ENCODE measurements around the gene FGFR4.

FGFR4 gene

DNA sequence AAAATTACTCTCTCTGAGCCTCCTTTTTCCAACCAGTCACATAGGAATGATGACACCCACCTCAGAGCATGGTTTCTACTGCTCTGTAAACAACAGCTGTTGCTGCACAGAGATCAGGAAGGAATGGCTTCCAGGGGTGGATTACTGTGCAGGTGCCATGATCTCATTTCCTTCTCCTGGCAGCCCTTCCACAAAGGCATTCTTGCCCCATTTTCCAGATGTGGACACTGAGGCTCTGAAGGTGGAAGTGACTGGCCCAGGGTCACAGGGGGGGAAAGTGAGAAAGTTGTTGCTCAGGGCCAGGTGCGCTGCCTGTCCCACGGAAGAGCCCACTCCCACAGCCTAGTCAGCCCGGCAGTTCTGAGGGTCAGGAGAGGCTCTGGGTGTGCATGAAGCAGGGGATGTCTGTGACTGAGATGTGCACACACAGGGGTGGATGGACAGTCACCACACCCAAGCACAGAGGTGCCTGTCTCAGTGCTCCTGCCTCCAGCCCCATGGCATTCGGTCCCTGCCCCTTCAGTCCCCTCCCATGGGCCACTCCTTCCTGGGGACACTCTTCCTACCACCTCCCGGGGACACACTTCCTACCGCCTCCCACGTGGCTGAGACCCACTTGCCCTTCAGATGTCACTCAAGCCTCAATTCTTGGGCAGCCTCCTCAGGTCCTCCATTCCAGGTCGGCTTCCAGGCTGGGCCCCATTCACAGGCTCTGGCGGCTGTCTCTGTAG, 17.0 kb downstream of the FGFR4 start:
- no peak for DNase-seq (ENCODE audit: low read depth)

DNA sequence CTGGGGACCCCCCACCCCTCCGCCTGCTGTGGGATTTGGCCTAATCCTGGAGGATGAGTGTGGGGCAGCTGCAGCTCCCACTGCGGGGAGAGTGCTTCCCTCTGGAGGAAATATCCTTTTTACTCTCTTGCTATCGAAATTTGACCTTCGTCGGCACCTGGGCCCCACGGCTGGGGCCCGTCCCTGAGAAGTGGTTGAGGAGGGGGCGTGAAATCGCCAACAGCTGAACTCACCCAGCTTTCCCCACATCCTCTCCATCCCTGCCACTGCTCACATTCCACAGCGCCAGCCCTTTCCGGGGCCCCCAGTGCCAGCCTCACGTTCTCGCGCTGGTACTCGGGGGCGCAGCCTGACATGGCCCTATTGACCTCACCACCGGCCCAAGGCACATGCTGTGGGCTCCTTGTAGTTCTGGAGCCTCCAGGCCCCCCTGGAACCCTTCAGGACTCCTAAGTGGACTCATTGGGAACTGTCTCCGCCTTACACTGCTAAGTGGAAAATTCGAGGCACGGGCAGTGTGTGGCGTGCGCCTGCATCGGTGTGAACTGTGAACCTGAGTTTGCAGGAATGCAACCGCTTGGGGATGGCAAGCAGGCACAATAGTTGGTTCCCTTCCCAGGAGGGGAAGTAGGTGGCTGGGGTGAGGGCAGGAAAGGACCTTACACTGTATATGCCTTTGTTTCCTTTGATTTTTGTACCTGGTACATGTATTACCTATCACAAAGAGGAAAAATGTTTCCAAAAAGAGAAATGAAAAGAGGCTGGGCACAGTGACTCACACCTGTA, 19.2 kb downstream of the FGFR4 start:
- DNase-seq (ENCODE audit: low read depth) = no peak

DNA sequence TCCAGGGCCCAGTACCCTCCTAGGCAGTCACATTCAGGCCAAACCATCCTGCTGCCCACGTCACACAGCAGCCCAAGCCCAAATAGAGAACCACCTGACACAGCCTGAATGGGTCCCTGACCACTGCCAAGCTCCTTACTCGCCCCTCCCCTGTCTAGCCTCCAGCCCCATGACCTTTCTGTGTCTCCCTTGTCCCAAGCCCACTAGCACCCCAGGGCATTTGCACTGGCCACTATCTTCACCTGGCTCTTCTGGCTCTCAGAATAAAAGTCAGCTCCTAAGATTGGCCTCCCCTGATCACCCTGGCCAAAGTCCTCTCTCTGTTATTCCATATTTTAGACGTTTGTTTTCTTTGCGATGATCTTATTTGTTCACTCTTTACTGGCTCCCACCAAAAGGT, 20.4 kb downstream of the FGFR4 start:
- DNase-seq (ENCODE audit: low read depth) = no peak

DNA sequence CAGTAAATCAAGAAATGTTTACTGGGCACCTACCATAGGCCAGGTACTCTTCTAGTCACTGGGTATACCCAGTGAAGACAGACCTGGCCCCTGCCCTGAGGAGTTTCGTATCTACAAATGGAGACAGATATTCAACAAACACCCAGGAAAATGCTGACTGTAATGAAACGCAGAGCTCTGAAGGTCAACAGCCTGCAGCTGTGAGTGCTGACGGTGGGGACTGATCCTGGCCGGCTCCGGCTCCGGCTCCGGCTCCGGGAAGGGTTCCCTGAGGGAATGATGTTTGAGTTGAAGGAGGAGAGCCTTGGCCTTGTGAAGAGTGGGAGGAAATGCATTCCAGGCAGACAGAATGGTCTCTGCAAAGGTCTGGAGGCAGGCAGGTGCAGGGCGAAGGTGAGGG, 23.1 kb downstream of the FGFR4 start:
- no peak for DNase-seq (ENCODE audit: low read depth)

DNA sequence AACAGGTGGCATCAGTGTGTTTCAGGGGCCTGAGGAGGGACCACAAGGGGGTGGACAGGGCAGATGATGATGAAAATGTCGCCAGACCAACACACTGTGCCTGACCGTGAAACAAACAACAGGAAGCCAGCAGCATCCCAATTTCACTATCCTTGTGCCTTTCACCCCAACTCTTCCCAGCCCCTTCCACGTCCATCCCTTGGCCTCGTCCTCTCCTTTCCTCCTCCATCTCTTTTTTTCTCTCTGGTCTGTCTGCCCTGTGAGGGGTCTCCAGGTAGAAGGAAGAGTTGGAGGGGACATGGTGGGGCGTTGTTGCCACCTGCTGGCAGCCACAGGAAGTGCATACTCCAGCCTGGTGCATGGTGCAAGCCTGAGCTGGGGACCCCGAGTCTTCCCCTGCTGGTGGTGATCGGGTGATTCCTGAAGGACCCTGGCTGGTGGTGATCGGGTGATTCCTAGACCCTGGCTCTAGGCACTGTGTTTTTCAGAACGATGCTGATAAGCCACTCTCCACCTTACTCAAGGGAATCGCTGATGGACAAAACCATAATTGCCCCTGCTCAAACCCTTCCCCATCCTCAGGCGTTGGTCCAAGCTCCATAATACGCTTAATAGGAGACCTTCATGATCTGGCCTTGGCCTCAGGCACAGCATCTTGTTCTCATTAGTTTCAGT, 25.1 kb downstream of the FGFR4 start:
- peak; percentile 13 for DNase-seq (ENCODE audit: low read depth)

DNA sequence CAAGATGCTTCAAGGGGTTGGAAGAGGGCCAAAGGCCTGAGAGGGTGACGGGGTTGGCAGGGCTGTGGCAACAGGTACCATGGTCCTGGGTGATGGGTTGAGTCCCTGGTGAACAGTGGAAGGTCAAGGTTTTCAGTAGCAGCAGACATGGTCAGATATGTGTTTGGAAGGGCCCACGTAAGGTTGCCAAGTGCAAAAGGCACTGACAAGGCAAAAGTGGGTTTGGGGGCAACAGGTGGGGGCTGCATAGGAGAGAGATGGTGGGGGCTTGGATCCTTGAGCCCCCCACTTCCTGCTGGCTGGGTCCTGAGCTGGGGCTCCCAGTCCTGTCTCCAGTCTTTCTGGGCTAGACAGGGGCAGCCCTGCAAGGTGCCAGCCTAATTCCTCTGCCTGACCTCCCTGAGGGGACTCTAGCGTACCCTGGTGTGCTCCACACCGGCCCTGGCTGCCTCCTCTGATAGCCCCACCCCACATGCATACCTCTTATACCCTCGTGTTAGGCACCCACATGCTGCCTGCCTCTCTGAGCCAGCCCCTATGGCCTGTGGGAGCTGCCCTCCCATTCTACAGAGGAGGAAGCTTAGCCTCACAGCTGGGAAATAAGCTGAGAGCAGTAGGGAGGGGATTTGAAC, 26.0 kb downstream of the FGFR4 start:
- DNase-seq (ENCODE audit: low read depth) = no peak

DNA sequence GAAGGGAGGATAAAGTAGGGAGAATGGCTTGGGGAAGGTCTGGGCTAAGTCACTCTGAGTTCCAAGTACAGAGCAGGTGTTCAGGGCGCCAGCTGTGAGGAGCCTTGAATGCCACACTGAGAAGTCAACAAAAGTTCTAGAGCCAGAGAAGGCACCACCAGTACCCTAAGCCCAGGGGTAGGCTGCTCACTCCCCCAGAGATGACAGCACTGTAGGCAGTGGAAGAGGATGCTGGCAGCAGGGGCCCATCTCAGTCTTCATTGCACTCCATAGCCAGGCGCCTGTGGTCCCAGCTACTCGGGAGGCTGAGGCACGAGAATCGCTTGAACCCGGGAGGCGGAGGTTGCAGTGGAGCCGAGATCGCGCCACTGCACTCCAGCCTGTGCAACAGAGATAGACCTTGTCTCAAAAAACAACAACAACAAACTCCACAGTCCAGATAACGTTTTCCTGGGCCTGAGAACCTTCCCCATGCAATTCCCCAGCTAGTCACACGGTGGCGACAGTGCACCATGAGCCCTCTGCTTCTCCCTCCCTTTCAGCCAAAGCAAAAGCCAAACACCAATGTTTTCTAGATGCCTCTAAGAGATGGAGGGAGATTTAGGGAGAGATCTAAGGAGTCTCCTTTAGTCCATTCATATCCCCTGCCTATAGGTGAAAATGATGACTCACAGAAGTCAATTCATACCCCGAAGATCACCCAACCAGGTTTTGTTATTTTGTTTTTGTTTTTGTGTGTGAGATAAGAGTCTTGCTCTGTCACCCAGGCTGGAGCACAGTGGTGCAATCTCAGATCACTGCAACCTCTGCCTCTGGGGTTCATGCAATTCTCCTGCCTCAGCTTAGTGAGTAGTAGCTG, 27.1 kb downstream of the FGFR4 start:
- peak; percentile 40 for DNase-seq (ENCODE audit: low read depth)

DNA sequence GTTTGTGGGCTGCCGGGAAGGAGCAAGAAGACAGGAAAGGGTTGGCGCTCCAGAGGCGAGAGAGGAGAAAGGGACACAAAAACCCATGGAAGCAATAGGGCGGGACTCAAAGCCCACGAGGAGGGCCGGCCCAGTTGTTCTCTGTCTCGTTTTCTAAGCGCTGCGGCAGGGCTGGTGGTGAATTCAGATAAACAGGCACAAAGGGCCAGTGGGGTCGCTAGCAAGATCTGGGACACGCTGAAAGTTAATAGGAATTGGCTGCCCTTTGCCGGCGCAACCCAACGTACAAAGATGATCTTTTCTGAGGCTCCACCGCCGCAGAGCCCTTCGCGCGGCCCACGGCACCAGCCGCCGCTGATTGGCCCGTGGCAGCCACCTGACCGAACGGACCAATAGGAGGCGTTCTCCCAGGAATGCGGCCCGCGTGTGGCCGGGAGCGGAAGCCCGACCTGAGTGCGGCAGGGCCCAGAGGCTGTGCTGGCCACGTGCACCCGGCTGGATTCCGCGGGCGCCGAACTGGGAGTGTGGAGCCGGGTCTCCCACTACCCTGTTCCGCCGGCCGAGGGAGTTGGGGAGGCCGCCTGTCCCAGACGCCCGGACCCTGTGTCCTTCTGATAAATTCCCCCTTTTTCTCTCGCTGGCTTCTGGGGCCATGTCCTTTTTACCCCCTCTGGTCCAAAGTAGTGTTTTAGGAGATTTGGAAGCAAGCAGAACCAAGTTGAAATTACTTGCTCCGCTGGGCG, 30.1 kb downstream of the FGFR4 start:
- DNase-seq (ENCODE audit: low read depth) = peak; percentile 65

DNA sequence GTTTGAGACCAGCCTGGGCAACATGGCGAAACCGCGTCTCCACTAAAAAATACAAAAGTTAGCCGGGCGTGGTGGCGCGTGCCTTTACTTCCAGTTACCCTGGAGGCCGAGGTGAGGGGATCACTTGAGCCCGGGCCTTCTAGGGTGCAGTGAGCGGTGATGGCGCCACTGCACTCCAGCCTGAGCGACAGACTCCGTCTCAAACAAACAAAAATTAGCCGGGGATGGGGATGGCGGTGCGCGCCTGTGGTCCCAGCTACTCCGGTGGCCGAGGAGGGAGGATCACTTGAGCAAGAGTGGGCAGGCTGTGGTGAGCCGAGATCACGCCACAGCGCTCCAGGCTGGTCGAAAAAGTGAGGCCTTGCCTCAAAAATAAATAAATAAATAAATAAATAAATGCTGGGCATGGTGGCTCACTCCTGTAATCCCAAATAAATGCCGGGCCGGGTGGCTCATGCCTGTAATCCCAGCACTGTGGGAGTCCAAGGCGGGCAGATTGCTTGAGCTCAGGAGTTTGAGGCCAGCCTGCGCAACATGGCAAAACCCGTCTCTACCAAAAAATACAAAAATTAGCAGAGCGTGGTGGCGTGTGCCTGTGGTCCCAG, 30.8 kb downstream of the FGFR4 start:
- no peak for DNase-seq (ENCODE audit: low read depth)

DNA sequence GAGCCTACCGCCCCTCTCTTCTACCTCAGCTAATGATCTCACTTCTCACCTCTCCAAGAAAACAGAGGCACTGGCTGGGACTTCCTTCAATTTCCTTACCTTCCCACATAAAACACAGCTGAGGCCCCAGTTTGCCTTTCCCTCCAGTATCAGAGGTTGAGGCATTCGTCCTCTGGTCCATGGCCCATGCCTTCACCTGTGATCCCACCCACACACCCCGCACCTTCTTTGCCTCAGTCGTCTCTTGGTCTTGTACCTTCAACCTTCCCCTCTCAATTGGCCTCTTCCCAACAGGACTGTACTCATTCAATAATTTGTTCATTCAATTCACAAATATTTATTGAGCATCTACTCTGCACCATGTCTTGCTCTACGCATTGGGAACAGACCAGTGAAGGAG, 35.9 kb downstream of the FGFR4 start:
- DNase-seq (ENCODE audit: low read depth) = no peak

DNA sequence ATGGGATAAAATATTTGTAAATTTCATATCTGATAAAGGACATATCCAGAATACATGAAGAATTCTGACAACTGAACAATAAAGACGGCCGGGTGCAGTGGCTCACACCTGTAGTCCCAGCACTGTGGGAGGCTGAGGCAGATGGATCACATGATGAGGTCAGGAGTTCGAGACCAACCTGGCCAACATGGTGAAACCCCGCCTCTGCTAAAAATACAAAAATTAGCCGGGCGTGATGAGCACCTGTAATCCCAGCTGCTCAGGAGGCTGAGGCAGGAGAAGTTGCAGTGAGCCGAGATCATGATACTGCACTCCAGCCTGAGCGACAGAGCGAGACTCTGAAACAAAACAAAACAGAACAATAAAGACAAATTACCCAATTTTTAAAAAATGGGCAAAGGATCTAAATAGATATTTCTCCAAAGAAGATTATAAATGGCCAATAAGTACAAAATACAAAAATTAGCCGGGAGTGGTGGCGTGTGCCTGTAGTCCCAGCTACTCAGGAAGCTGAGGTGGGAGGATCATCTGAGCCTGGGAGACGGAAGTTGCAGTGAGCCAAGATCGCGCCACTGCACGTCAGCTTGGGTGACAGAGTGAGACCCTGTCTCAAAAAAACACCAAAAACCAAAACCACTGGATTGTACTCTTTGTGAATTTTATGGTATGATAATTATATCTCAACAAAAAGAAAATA, 37.2 kb downstream of the FGFR4 start:
- no peak for DNase-seq (ENCODE audit: low read depth)

DNA sequence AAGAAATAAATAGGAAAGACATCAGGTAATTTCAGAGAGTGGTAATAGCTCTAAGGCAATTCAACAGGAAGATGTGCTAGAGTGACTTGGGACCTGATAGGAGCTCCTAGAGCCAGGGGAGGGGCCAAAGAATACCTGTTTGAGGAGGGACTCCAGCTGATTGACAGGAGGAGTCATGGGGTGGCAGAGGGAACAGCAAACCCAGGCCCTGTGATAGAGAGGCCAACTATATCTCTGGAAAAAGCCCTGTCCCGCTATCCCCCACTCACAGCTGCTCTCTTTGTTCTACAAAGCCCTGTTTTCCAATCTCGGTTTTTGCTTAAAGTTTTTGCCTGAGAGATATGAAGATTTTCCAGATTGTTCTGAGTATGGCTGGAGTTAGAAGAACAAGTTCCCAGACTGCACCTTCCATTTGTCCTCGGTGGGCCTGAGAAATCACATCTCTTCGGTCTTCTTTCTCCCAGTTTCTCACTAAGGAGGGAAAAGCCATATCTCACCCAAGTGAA, 37.8 kb downstream of the FGFR4 start:
- no peak for DNase-seq (ENCODE audit: low read depth)

DNA sequence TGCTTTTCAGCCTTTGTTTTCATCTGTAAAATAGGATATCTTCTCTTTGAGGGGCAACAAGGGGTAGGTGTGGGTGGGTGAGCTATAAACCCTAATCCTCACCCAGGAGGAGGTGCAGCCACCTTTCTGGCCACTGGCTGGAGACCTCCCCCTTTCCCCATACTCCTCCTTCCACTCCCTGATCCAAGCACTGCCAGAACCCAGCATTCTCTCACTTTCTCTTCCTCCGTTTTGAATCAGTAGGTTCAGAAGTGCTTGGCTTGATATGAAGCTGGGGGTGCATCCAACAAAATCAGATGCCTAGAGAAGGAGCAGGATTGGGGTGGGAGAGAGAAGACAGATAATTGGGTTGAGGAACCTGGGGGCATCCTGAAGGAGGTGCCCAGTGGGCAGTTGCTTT, 40.1 kb downstream of the FGFR4 start:
- DNase-seq (ENCODE audit: low read depth) = no peak

DNA sequence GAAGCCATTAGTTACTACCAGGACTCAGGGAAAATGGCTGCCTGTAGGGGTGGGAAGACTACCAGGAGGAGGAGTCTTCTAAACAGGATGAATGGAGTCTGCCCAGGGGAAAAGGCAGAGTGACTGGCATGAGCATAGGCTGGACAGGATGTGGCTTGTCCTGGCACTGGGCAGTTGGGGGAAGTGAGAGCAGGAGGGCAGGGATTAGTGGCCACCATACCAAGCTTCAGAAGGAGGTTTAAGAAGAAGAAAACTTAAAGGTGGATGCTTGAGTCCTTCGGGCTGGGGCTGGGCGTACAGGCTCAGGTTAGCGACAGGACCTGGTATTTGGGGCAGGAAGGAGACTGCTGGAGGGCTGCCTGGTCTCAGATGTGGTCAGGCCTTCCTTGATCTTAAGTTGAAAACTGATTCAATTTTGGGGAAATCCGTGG, 41.9 kb downstream of the FGFR4 start:
- DNase-seq (ENCODE audit: low read depth) = peak; percentile 8

DNA sequence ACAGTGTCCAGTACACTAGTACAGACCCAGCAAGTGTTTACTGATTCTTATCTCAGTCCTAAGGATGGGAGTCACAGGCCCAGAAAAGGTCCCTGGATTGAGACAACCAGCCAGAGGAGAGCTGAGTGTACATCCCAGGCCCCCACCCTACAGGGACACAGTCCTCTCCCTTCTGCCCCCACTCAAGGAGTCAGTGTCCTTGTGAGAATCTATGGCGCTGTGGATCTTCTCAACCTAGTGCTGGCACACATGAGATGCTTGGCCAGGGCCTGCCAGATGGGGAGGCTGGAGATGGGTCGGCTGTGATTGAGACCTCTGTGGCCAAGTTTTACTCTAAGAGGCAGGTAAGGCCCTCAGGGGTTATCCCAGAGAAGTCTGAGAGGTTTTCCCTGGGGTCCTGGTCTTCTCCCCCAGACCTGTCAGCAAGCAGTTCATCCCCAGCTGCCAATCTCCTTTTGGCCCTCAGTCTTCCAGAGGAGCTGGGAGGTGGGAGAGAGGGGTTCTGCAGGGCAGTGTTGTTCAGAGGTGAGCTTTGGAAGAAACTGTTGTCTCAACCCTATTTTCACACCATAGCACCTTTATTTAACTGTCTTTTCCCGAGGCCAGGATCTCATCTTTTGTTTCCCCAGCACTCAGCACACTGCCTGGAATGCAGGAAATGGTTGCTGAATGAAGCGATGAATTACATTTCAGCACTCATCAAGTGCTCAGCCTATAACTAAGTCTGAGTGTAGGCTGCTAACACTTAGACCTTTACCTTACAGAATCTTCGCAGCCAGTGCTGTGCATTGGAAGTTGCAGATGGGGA, 43.7 kb downstream of the FGFR4 start:
- DNase-seq (ENCODE audit: low read depth) = no peak

DNA sequence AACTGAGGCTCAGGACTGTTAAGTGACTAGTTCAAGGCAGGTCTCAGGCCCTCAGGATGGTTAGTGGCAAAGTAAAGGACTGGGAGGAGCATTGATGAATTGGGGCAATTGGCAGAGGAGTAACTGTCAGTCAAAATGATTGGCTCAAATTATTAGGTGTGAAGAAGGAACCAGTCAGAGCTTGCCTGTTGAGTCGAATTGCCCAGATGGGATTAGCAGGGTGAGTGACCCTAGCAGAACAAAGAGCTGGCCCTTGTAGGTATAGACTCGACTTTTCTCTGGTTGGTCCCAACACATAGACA, 44.3 kb downstream of the FGFR4 start:
- no peak for DNase-seq (ENCODE audit: low read depth)

DNA sequence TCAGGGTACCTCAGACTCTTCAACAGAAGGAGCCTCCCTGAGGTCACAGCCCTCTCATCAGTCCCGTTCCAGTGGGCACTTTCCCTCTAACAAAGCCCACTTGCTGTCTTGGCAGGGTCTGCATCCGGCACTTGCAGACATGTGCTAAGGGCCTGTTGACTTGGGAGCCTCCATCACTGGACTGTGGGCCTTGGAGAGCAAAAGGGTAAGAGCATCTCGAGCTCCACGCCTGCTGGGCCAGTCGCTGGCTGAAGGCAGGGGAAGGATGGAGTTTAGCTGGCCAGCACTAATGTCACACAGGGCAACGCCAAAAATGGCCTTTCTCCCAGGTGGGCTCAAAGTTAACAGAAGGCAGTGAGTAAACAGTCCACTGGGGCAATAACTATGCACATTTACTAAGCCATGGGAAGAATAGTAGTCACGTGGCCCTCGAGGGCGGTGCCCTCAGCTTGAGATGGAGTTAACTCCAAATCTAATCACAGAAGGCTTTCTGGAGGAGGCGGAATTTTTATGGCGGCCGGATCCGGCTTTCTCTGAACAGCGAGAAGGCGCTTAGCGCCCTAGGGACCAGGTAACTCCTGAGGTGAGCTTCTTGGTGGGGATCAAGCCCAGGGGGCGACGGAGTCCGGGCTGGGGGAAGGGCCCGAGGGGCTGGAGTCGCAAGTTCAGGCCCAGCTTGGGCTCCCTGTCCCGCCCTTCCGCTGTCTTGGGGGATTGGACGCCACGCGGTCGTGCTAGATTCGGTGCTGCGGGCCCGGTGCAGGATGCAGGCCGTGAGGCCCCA, 44.8 kb downstream of the FGFR4 start:
- DNase-seq (ENCODE audit: low read depth) = no peak

Data from T-helper 22 cell (primary cell).